Common myeloid progenitor, CD34-positive (primary cell): ENCODE measurements around the gene DNAJC2.

Source experiments
- CTCF ChIA-PET: fragments of 350-600 bp; sonication (Branson Sonifier 250); formaldehyde crosslinking; loops from one replicate; lab custom pipeline; 2021; ENCODE audit warnings: antibody characterized with exemption; lab: Charles Lee
- POLR2A ChIA-PET: fragments of 350-600 bp; sonication (Branson Sonifier 250); formaldehyde crosslinking; loops from one replicate; lab custom pipeline; 2021; ENCODE audit warnings: antibody characterized with exemption; lab: Charles Lee
- DNase-seq, 3 donors: peaks; one replicate each; pipeline versions ENCODE4 v3.0.0 to v3.0.0-alpha.2; 2013
- H3K27ac ChIP-seq, 2 experiments: 1 replicate in 1 of 2; 2 replicates in 1 of 2; pipeline ENCODE4 v1.7.0; 2013; ENCODE audit warnings: inconsistent platforms in 2 of 2, low read length in 2 of 2, mild to moderate bottlenecking in 2 of 2, low read depth in 1 of 2, moderate library complexity in 1 of 2; ENCODE audit not compliant: severe bottlenecking in 2 of 2, insufficient read depth in 1 of 2, poor library complexity in 1 of 2
- H3K27me3 ChIP-seq, 5 experiments: replicated peaks in 2 of 5; 1 replicate in 3 of 5; 2 replicates in 2 of 5; pipeline versions ENCODE4 v1.6.1 to v1.7.0; 2013; ENCODE audit warnings: low read length in 4 of 5, mild to moderate bottlenecking in 2 of 5, moderate library complexity in 2 of 5, inconsistent platforms in 1 of 5; ENCODE audit not compliant: insufficient read depth in 5 of 5, control insufficient read depth in 4 of 5
- H3K36me3 ChIP-seq, 4 experiments: 1 replicate in 2 of 4; 2 replicates in 2 of 4; pipeline versions ENCODE4 v1.6.1 to v1.7.0; 2013; ENCODE audit warnings: low read length in 3 of 4, control low read depth in 1 of 4, mild to moderate bottlenecking in 1 of 4; ENCODE audit not compliant: control insufficient read depth in 4 of 4, insufficient read depth in 4 of 4
- H3K4me1 ChIP-seq, 4 experiments: 1 replicate in 3 of 4; 2 replicates in 1 of 4; pipeline versions ENCODE4 v1.6.1 to v1.7.1; 2013; ENCODE audit warnings: low read length in 3 of 4, mild to moderate bottlenecking in 3 of 4, control low read depth in 1 of 4, inconsistent platforms in 1 of 4, moderate library complexity in 1 of 4; ENCODE audit not compliant: control insufficient read depth in 4 of 4, insufficient read depth in 4 of 4; ENCODE audit errors: control extremely low read depth in 1 of 4
- H3K4me3 ChIP-seq, 7 experiments: 1 replicate in 4 of 7; 2 replicates in 3 of 7; pipeline versions ENCODE4 v1.5.1 to v1.7.0; 2013; ENCODE audit warnings: mild to moderate bottlenecking in 7 of 7, low read length in 6 of 7, moderate library complexity in 6 of 7, inconsistent platforms in 2 of 7, low read depth in 2 of 7, control low read depth in 1 of 7; ENCODE audit not compliant: insufficient read depth in 4 of 7, control insufficient read depth in 1 of 7; ENCODE audit errors: extremely low read depth in 1 of 7
- H3K9me3 ChIP-seq, 5 experiments: 1 replicate in 4 of 5; 2 replicates in 1 of 5; pipeline versions ENCODE4 v1.6.1 to v1.7.1; 2013; ENCODE audit warnings: low read length in 4 of 5, mild to moderate bottlenecking in 2 of 5, inconsistent platforms in 1 of 5, low read depth in 1 of 5, moderate library complexity in 1 of 5; ENCODE audit not compliant: control insufficient read depth in 4 of 5, insufficient read depth in 2 of 5; ENCODE audit errors: control extremely low read depth in 1 of 5
- WGBS: methylation state at CpG from one replicate; pipeline ENCODE4 v1.1.5; 2013; ENCODE audit not compliant: insufficient coverage; 5-methylcytosine and 5-hydroxymethylcytosine counted together

Gene DNAJC2

GRCh38 chr7:103348959-103349358, 4.4 kb upstream of the DNAJC2 start:
- CTCF ChIA-PET = interaction anchor here (1.8 kb wide), 1 partner anchor 57 kb away, joined by 6 read pairs; no protein-coding TSS in a partner anchor
- peak overlapping the region in 1 of 2 experiments; percentile 99 for H3K27ac ChIP-seq

GRCh38 chr7:103348452-103348851, 3.9 kb upstream of the DNAJC2 start:
- WGBS = 2% methylated on average over 10 of the region's 13 CpGs

More at GRCh38 chr7:103348959-103349358, 4.4 kb upstream of the DNAJC2 start:
- no peaks in the 10 kb centered on the region for H3K9me3 ChIP-seq
- no peaks in the 10 kb centered on the region for H3K27me3 ChIP-seq
- H3K4me3 ChIP-seq = peak overlapping the region in 5 of 7 experiments; percentile 74 to 100 (median 98)
- H3K36me3 ChIP-seq = peaks cover 3 to 20% (median 11%) of the 10 kb centered on the region in 4 experiments
- no peak for DNase-seq
- WGBS = no CpG with 5 or more reads among the region's 2 CpGs
- POLR2A ChIA-PET = no interaction called here
- peaks cover 18 to 39% (median 26%) of the 10 kb centered on the region in 4 experiments for H3K4me1 ChIP-seq

GRCh38 chr7:103347507-103348267, 3.1 kb upstream of the DNAJC2 start, which contains the start of gene PSMC2:
PSMC2 (plus strand) TSS chr7:103347643; CDS start chr7:103347712, 69 bp downstream.
- 0% methylated on average over 16 of the region's 25 CpGs for WGBS
- peak within 1 kb of the TSS; percentile 74 to 100 (median 98) for H3K4me3 ChIP-seq
- CTCF ChIA-PET = interaction anchor here (0.7 to 1.8 kb wide), 3 partner anchors 9 to 59 kb away, joined by 3 to 6 read pairs (median 3); no protein-coding TSS in a partner anchor

More at GRCh38 chr7:103348452-103348851, 3.9 kb upstream of the DNAJC2 start:
- DNase-seq = peak in 2 of 3 donors; percentile 15 to 21
- Histone ChIP-seq H3K4me1 (peaks cover 23 to 44% (median 31%) of the 10 kb centered on the region in 4 experiments), H3K36me3 (peaks cover 3 to 20% (median 11%) of the 10 kb centered on the region in 4 experiments), H3K9me3 (no peaks in the 10 kb centered on the region), H3K4me3 (peak overlapping the region in 6 of 7 experiments; percentile 74 to 100 (median 98)), H3K27ac (peak overlapping the region; percentile 97 to 99), H3K27me3 (no peaks in the 10 kb centered on the region)
- CTCF ChIA-PET = interaction anchor here (1.0 to 1.8 kb wide), 2 partner anchors 10 to 58 kb away, joined by 3 to 6 read pairs; no protein-coding TSS in a partner anchor
- POLR2A ChIA-PET = no interaction called here

GRCh38 chr7:103346396-103346795, 1.8 kb upstream of the DNAJC2 start:
- POLR2A ChIA-PET = no interaction called here

More at GRCh38 chr7:103347507-103348267, 3.1 kb upstream of the DNAJC2 start, which contains the start of gene PSMC2:
- Histone ChIP-seq H3K36me3 (peaks cover 2 to 18% (median 9%) of the 10 kb centered on the region in 4 experiments), H3K4me1 (peaks cover 27 to 50% (median 34%) of the 10 kb centered on the region in 4 experiments), H3K9me3 (no peaks in the 10 kb centered on the region), H3K27me3 (no peaks in the 10 kb centered on the region), H3K27ac (peak within 1 kb of the TSS; percentile 97 to 99)
- POLR2A ChIA-PET = no interaction called here
- peak; percentile 95 to 97 (median 96) for DNase-seq

GRCh38 chr7:103343758-103344452, 662 bp downstream of the DNAJC2 start:
- Histone ChIP-seq H3K4me1 (peaks cover 22 to 43% (median 25%) of the 10 kb centered on the region in 4 experiments), H3K27ac (peak overlapping the region; percentile 91 to 94), H3K27me3 (no peaks in the 10 kb centered on the region), H3K9me3 (no peaks in the 10 kb centered on the region), H3K36me3 (peaks cover 2 to 30% (median 13%) of the 10 kb centered on the region in 4 experiments), H3K4me3 (peak overlapping the region; percentile 88 to 99 (median 97))
- CTCF ChIA-PET = interaction anchor here (1.3 to 1.6 kb wide), 3 partner anchors 8 to 63 kb away, joined by 3 read pairs; no protein-coding TSS in a partner anchor
- WGBS = 1% methylated on average over 20 of the region's 26 CpGs
- DNase-seq = peak; percentile 56 to 77 (median 77)
- POLR2A ChIA-PET = no interaction called here

More at GRCh38 chr7:103346396-103346795, 1.8 kb upstream of the DNAJC2 start:
- WGBS = no CpG with 5 or more reads among the region's 5 CpGs
- Histone ChIP-seq H3K36me3 (peaks cover 0 to 14% (median 7%) of the 10 kb centered on the region in 4 experiments), H3K9me3 (no peaks in the 10 kb centered on the region), H3K27ac (no peak overlapping the region), H3K27me3 (no peaks in the 10 kb centered on the region), H3K4me1 (peaks cover 27 to 52% (median 34%) of the 10 kb centered on the region in 4 experiments), H3K4me3 (peak overlapping the region in 1 of 7 experiments; percentile 74)
- no peak for DNase-seq
- CTCF ChIA-PET = interaction anchor here (1.0 kb wide), 1 partner anchor 25 kb away, joined by 3 read pairs; no protein-coding TSS in a partner anchor

GRCh38 chr7:103343332-103343731, 1.2 kb downstream of the DNAJC2 start:
- Histone ChIP-seq H3K36me3 (peaks cover 2 to 32% (median 13%) of the 10 kb centered on the region in 4 experiments), H3K4me3 (peak overlapping the region in 6 of 7 experiments; percentile 94 to 99 (median 97)), H3K27me3 (no peaks in the 10 kb centered on the region), H3K9me3 (no peaks in the 10 kb centered on the region), H3K27ac (peak overlapping the region; percentile 91 to 94), H3K4me1 (peaks cover 18 to 37% (median 22%) of the 10 kb centered on the region in 4 experiments)
- POLR2A ChIA-PET = interaction anchor here (0.6 kb wide), 1 partner anchor 842 kb away, joined by 5 read pairs; no protein-coding TSS in a partner anchor
- CTCF ChIA-PET = interaction anchor here (0.6 to 1.6 kb wide), 5 partner anchors 9 to 72 kb away, joined by 3 to 4 read pairs (median 3); no protein-coding TSS in a partner anchor
- DNase-seq = no peak
